SW 1271 (cell line): Measurements from ENCODE around the gene TRIM56.
A peak's percentile ranks its signal among the peaks of the same experiment; 100 is the strongest.
"Not testable (repeated sequence)": the region's sequence is repeated elsewhere in the genome, so short reads cannot be mapped to it uniquely, and the experiment has no call there.

ENCODE experiments used
- DNase-seq, 2 experiments: peaks; one replicate each; lab custom pipeline; 2025; lab: John Stamatoyannopoulos, UW

Gene TRIM56

DNA sequence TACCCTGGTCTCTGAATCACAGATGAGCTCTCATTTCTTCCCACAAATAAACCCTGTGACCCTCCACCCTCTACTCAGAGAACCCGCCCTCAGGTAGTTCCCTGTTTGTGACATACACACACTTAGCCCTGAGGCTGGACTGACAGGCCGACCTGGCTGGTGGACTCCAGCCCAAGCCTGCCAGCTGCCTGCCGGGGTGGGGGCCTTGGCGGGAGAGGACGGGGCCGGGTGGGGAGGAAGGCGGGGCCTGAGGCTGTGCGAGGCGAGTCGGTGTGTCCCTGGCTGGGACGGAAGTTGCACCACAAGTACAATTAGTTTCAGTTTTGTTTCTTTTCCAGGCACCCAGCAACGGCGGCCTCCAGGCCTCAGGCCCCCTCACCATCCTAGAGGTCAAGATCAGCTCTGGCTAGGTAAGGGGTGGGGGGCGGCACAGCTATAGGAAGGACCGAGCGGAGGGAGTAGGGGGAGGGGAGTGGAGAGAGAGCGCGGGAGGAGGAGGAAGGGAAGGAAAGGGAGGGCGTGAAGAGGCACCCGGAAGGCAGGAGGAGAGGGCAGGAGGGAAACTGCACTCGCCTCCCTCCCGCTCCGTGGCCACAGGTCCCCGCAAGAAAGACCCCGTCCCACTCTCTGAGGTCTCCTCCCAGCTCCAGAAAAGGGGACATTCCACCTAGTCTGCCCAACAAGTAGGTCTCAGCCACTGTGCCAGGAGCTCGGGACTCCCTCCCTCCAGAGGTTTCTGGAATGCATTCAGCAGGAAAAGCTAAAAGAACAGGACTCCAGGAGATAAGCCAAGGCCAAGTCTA lies at the start of gene TRIM56:
Gene TRIM56, plus strand, starts transcription at position 320 of the 803 bp plus-strand sequence. CDS start 1,832 bp downstream, outside the sequence.
- DNase-seq: peak; percentile 50 to 83

- DNase-seq: no peak
Observed at GRCh38 chr7:101035941-101036340, 49.3 kb upstream of the TRIM56 start.

GRCh38 chr7:101041283-101041682 lies 44.0 kb upstream of the TRIM56 start:
- DNase-seq: not testable (repeated sequence)

DNA sequence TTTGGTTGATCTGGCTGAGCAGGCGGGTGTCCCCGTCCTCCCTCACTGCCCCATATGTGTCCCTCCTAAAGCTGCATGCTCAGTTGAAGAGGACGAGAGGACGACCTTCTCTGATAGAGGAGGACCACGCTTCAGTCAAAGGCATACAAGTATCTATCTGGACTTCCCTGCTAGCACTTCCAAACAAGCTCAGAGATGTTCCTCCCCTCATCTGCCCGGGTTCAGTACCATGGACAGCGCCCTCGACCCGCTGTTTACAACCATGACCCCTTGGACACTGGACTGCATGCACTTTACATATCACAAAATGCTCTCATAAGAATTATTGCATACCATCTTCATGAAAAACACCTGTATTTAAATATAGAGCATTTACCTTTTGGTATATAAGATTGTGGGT lies 26.9 kb upstream of the TRIM56 start:
- DNase-seq: no peak

GRCh38 chr7:101059620-101059942 lies 25.7 kb upstream of the TRIM56 start:
- DNase-seq: no peak

GRCh38 chr7:101060992-101061391 lies 24.3 kb upstream of the TRIM56 start:
- DNase-seq: no peak

GRCh38 chr7:101064176-101064550 lies 21.1 kb upstream of the TRIM56 start:
- not testable (repeated sequence) for DNase-seq

- DNase-seq: not testable (repeated sequence)
Observed at GRCh38 chr7:101065162-101065561, 20.1 kb upstream of the TRIM56 start.

DNA sequence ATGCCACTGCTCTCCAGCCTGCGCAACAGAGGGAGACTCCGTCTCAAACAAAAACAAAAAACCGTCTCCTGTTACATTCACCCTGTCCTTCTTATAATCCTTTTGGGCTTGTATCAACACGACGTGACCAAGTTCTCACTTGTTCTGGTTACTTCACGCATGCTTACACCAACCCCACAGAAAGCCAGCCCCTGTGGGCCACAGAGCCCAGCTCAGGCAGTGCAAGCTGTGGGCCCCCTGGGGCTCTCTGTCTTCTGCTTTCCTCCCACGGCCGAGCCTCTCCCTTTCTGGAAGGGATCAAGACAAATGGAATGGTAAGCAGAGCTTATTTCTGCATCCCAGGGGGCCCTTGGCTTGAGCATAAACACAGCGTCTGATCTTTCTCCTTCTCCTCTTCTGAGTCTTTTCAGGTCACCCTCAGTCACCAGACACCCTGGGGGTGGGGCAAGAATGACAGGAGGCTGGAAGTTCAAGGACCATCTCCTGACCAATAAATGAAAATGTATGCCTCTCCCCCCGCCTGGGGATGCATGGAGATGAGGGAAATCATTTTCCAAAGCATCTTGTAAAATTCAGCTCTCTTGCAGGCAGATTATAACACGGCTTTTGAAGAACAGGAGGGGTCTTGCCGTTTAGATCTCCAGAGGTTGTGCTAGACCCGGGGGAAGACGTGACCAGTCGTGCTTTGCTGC lies 19.0 kb upstream of the TRIM56 start:
- DNase-seq: no peak

DNA sequence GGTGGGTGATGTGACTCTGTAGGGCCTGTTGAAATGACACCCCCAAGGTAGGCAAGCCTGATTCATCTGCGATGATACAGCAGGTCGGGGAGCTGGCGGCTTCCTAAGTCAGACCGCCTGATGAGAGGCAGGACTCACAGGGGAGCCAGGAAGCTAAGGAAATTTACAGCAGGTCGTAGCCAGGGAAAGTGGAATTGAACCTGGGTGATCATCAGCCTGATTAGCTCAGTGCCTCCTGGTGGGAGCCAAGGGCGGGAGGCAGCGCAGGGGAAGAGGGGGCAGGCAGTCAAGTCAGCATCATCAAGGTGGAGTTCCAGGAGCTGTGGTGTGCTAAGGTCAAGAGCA lies 18.5 kb upstream of the TRIM56 start:
- no peak for DNase-seq

DNA sequence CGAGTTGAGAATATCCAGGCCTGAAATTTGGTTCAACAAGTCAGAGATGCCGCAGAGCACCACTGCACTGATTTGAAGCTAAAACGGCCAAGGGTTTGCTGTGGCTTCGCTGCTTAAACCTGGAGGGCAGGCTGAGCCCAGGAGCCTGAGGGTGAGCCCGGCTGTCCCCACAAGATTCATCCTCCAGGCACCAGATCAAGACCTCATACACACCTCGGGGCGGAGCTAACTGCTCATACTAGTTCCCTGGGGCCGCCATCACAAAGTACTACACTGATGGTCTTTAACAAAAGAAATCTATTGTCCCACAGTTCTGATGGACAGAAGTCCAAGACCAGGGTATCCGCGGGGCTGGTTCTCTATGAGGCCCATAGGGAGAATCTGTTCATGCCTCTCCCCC lies 16.9 kb upstream of the TRIM56 start:
- DNase-seq: no peak

DNA sequence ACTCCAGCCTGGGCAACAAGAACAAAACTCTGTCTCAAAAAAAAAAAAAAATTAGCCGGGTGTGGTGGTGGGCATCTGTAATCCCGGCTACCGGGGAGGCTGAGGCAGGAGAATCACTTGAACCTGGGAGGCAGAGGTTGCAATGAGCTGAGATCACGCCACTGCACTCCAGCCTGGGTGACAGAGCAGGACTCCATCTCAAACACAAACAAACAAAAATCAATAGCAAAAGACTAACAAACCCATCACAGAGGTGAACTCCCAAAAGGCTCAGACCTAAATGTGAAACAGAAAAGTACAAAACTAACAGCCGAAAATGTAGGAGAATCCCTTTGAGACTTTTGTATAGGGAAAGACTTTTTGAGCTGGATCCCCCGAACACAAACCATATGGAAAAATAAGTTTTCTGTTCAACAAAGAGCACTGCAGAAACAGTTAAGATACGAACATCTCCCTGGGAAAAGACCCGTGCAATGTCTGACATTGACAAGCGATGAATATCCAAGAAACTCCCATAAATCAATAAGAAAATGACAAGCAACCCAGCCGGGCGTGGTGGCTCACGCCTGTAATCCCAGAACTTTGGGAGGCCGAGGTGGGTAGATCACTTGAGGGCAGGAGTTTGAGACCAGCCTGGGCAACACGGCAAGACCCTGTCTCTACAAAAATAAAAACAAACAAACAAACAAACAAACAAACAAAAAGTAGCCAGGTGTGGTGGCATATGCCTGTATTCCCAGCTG lies 13.7 kb upstream of the TRIM56 start:
- DNase-seq: not testable (repeated sequence)

GRCh38 chr7:101075646-101076045 lies 9.6 kb upstream of the TRIM56 start:
- no peak for DNase-seq

DNA sequence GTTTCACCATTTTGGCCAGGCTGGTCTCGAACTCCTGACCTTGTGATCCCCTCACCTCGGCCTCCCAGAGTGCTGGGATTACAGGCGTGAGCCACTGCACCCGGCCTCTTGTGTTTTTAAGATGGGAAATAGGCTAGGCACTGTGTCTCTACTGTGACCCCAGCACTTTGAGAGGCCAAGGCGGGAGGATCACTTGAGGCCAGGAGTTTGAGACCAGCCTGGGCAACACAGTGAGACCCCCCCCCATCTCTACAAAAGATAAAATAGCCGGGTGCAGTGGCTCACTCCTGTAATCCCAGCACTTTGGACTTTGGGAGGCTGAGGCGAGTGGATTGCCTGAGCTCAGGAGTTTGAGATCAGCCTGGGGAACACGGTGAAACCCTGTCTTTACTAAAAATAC lies 9.1 kb upstream of the TRIM56 start:
- not testable (repeated sequence) for DNase-seq

- DNase-seq: peak; percentile 27 to 78
Observed at GRCh38 chr7:101077303-101078086, 7.8 kb upstream of the TRIM56 start.

- DNase-seq: no peak
Observed at GRCh38 chr7:101081432-101081831, 3.8 kb upstream of the TRIM56 start.

DNA sequence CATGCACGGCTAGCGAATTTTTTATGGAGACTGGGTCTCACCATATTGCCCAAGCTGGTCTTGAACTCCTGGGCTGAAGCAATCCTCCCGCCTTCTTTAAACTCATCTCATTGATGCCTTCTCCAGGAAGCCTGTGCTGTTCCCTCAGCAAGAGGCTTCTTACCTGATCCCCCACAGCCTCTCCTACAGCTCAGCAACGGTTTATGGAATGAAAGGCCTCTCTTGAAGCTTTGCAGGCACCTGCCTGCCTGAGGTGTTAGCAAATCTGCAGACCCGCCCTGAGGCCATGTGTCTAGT lies 468 bp upstream of the TRIM56 start:
- DNase-seq: no peak

DNA sequence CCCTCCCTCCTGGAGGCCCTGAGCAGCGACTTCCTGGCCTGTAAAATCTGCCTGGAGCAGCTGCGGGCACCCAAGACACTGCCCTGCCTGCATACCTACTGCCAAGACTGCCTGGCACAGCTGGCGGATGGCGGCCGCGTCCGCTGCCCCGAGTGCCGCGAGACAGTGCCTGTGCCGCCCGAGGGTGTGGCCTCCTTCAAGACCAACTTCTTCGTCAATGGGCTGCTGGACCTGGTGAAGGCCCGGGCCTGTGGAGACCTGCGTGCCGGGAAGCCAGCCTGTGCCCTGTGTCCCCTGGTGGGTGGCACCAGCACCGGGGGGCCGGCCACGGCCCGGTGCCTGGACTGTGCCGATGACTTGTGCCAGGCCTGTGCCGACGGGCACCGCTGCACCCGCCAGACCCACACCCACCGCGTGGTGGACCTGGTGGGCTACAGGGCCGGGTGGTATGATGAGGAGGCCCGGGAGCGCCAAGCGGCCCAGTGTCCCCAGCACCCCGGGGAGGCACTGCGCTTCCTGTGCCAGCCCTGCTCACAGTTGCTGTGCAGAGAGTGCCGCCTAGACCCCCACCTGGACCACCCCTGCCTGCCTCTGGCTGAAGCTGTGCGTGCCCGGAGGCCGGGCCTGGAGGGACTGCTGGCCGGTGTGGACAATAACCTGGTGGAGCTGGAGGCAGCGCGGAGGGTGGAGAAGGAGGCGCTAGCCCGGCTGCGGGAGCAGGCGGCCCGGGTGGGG lies 2.2 kb downstream of the TRIM56 start:
- DNase-seq: no peak

DNA sequence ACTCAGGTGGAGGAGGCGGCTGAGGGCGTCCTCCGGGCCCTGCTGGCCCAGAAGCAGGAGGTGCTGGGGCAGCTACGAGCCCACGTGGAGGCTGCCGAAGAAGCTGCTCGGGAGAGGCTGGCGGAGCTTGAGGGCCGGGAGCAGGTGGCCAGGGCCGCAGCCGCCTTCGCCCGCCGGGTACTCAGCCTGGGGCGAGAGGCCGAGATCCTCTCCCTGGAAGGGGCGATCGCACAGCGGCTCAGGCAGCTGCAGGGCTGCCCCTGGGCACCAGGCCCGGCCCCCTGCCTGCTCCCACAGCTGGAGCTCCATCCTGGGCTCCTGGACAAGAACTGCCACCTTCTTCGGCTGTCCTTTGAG lies 2.8 kb downstream of the TRIM56 start:
- DNase-seq: no peak

DNA sequence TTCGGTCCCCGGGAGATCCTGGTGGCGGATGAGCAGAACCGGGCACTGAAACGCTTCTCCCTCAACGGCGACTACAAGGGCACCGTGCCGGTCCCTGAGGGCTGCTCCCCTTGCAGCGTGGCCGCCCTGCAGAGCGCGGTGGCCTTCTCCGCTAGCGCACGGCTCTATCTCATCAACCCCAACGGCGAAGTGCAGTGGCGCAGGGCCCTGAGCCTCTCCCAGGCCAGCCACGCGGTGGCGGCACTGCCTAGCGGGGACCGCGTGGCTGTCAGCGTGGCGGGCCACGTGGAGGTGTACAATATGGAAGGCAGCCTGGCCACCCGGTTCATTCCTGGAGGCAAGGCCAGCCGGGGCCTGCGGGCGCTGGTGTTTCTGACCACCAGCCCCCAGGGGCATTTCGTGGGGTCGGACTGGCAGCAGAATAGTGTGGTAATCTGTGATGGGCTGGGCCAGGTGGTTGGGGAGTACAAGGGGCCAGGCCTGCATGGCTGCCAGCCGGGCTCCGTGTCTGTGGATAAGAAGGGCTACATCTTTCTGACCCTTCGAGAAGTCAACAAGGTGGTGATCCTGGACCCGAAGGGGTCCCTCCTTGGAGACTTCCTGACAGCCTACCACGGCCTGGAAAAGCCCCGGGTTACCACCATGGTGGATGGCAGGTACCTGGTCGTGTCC lies 3.7 kb downstream of the TRIM56 start:
- DNase-seq: no peak

DNA sequence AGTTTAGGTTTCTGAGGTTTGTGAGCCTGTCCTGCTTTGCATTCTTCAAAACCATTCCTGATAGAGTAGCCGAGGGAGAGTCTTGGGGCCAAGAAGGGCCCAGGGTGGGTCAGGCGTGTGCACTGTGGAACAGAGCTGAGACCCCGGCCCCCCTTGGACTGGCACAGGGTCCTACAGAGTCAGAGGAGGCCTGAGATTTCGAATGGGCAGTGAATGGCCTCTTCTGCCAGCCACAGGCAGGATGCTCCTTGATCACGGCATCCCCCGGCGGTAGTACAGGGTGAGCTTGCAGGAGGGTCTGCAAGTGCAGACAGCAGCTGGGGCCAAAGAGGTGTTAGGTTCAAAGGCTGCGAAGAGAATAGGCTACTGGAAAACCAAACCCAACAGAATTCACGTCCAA lies 4.6 kb downstream of the TRIM56 start:
- no peak for DNase-seq
